Fibroblast of mammary gland (primary cell): Measurements from ENCODE around the gene RAB11A.
A peak's percentile ranks its signal among the peaks of the same experiment; 100 is the strongest.

Experiments
- DNase-seq: peaks from one replicate; pipeline ENCODE4 v3.0.0-alpha.2; 2010; ENCODE audit warnings: low read depth
- H3K4me3 ChIP-seq: 2 replicates; pipeline ENCODE4 v1.5.1; 2011; ENCODE audit warnings: low read depth, mild to moderate bottlenecking, low read length, moderate library complexity; ENCODE audit not compliant: control insufficient read depth
- CTCF ChIP-seq: conservative IDR thresholded peaks from 2 replicates; pipeline ENCODE4 v1.5.1; 2011; ENCODE audit warnings: low read depth, low read length, inconsistent platforms; ENCODE audit not compliant: control insufficient read depth, insufficient read depth

The RAB11A gene

DNA sequence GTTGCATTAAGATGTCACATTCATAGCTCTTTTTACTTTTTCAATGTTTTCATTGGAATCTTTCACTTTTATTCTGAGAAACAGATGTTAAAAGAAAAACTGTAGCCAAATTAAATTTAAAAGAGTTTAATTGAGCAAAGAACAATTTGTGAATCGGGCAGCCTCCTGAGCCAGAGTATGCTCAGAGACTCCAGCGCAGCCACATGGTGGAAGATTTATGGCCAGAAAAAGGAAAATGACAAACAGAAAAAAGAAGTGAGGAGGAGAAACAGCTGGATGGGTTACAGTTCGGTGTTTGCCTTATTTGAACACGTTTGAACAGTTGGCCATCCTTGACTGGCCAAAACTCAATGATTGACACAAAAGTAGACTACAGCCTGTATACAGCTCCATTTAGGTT lies 33.8 kb upstream of the RAB11A start:
- no peak overlapping the region for H3K4me3 ChIP-seq
- no peak for DNase-seq
- no peak for TF ChIP-seq CTCF

GRCh38 chr15:65836665-65837064 lies 32.6 kb upstream of the RAB11A start:
- H3K4me3 ChIP-seq = no peak overlapping the region
- peak; percentile 24 for TF ChIP-seq CTCF
- DNase-seq = no peak

GRCh38 chr15:65837301-65838294 lies 31.7 kb upstream of the RAB11A start:
- no peak overlapping the region for H3K4me3 ChIP-seq
- no peak for TF ChIP-seq CTCF
- DNase-seq = no peak

GRCh38 chr15:65839354-65839901 lies 29.9 kb upstream of the RAB11A start:
- no peak overlapping the region for H3K4me3 ChIP-seq
- no peak for DNase-seq
- TF ChIP-seq CTCF = no peak

- no peak for DNase-seq
- no peak for TF ChIP-seq CTCF
- no peak overlapping the region for H3K4me3 ChIP-seq
These were observed 29.3 kb upstream of the RAB11A start for GRCh38 chr15:65839985-65840384.

DNA sequence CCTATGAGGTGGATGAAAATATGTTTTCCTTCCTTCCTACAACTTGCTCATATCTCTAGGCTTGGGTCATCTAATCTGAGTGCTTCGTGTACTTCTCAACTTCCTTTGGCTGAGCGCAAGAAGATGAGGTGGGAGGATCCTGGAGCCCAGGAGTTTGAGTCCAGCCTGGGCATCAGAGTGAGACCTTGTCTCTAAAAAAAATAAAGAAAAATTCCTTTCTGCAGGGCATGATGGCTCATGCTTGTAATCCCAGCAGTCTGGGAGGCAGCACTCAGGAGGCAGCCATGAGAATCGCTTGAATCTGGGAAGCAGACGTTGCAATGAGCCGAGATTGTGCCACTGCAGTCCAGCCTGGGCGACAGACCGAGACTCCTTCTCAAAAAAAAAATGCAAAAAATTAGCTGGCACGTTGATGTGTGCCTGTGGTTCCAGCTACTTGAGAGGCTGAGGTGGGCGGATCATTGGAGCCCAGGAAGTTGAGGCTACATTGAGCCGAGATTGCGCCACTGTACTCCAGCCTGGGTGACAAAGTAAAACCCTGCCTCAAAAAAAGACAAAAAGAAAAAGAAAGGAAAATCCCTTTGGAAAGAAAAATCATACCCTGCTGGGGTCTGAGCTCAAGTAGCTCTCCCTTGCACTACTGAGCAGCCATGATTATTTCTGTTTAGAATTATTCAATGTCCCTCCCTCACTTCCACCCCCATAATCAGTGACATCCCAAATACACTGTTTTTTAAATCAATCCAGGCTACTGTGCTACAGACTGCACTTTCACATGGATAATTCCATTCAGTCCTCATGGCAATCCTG lies 28.0 kb upstream of the RAB11A start:
- peak; percentile 40 for DNase-seq
- no peak for TF ChIP-seq CTCF
- H3K4me3 ChIP-seq = peak overlapping the region; percentile 34
